Mammary epithelial cell (primary cell): ENCODE results near the gene ANKRD6.
A peak's percentile ranks its signal among the peaks of the same experiment; 100 is the strongest.

Experiments used
- EZH2 ChIP-seq: IDR thresholded peaks from 2 replicates; pipeline ENCODE4 v1.6.1; 2012; ENCODE audit warnings: low read length, inconsistent platforms, borderline replicate concordance
- TF ChIP-seq, protein P1 (sequence below), 2 donors: IDR thresholded peaks in 1 of 2; conservative IDR thresholded peaks in 1 of 2; 2 replicates each; pipeline ENCODE4 v1.5.1; 2011 to 2012; ENCODE audit warnings: inconsistent platforms in 2 of 2, low read length in 2 of 2, mild to moderate bottlenecking in 2 of 2, control low read depth in 1 of 2, low read depth in 1 of 2; ENCODE audit not compliant: insufficient read depth in 1 of 2; ENCODE audit errors: extremely low read depth in 1 of 2

- TF ChIP-seq, protein P1, sequence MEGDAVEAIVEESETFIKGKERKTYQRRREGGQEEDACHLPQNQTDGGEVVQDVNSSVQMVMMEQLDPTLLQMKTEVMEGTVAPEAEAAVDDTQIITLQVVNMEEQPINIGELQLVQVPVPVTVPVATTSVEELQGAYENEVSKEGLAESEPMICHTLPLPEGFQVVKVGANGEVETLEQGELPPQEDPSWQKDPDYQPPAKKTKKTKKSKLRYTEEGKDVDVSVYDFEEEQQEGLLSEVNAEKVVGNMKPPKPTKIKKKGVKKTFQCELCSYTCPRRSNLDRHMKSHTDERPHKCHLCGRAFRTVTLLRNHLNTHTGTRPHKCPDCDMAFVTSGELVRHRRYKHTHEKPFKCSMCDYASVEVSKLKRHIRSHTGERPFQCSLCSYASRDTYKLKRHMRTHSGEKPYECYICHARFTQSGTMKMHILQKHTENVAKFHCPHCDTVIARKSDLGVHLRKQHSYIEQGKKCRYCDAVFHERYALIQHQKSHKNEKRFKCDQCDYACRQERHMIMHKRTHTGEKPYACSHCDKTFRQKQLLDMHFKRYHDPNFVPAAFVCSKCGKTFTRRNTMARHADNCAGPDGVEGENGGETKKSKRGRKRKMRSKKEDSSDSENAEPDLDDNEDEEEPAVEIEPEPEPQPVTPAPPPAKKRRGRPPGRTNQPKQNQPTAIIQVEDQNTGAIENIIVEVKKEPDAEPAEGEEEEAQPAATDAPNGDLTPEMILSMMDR (conservative IDR thresholded peaks at IDR 0.05 in 1 of 2, IDR thresholded peaks at IDR 0.05 in 1 of 2; ENCODE audit: extremely low read depth in 1 of 2, insufficient read depth in 1 of 2, low read depth in 1 of 2, low read length in 2 of 2), result peak; percentile 65 to 79
- TF ChIP-seq EZH2, result no peak
Observed at GRCh38 chr6:89432875-89433251, at the start of gene ANKRD6.
